AG04450 (cell line): ENCODE measurements around the gene PRKG2. TPM values are rescaled to one million over a fixed set of nuclear protein-coding genes. Genes with fewer than 3 reads are reported as not detected.

ENCODE experiments used
- CTCF ChIA-PET: fragments of 300-600, 350-600 bp; formaldehyde crosslinking; extraction: SDS; loops from one replicate; lab custom pipeline; 2022; ENCODE audit warnings: antibody characterized with exemption, inconsistent platforms; lab: Charles Lee
- POLR2A ChIA-PET: fragments of 350-600 bp; formaldehyde crosslinking; extraction: SDS; loops from one replicate; lab custom pipeline; 2021; ENCODE audit warnings: antibody characterized with exemption, inconsistent platforms; lab: Yijun Ruan, JAX
- DNase-seq: peaks from one replicate; pipeline ENCODE4 v3.0.0-alpha.2; 2011; ENCODE audit warnings: low read depth, low spot score
- H3K27ac ChIP-seq: one replicate; pipeline ENCODE4 v1.5.1; 2012; ENCODE audit warnings: low read depth, low read length, control low read depth
- H3K27me3 ChIP-seq: one replicate; pipeline ENCODE4 v1.6.0; 2012; ENCODE audit warnings: low read length; ENCODE audit not compliant: control insufficient read depth, insufficient read depth
- H3K4me3 ChIP-seq: 2 replicates; pipeline ENCODE4 v1.5.1; 2011; ENCODE audit warnings: mild to moderate bottlenecking, low read depth, low read length, control low read depth
- H3K9me3 ChIP-seq: 2 replicates; pipeline ENCODE4 v1.5.1; 2012; ENCODE audit warnings: low read length; ENCODE audit not compliant: control insufficient read depth, insufficient read depth
- CTCF ChIP-seq: IDR thresholded peaks from 2 replicates; pipeline ENCODE4 v1.5.1; 2011; ENCODE audit warnings: low read depth, low read length, control low read depth, inconsistent platforms
- polyA plus RNA-seq: library from polyadenylated mRNA; depleted of rRNA; stranded (reverse); fragments of >200 nt; gene quantifications from 2 replicates; pipeline ENCODE4 v1.2.3, GENCODE V29; 2011

The PRKG2 gene
- polyA plus RNA-seq, 1 experiment: 1.6 TPM

DNA sequence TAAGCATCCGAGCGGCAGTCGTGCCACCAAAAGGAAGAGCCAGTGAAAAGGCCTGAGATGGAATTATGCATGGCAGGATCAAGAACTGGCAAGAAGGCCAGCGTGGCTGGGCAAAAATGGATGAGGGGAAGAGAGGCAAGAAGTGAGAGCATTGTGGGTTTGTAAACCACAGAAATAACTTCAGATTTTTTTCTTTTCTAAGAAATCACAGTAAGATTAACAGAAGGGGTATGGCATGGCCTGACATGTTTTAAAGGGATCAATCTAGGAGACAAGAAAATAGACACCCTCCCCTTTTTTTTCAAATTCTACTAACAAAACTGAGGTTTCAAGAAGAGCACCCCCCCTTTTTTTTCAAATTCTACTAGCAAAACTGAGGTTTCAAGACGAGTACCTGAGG lies 102.0 kb downstream of the PRKG2 start:
- Histone ChIP-seq H3K27me3 (no peaks in the 10 kb centered on the region), H3K4me3 (no peak overlapping the region)
- CTCF ChIA-PET: no interaction called here

DNA sequence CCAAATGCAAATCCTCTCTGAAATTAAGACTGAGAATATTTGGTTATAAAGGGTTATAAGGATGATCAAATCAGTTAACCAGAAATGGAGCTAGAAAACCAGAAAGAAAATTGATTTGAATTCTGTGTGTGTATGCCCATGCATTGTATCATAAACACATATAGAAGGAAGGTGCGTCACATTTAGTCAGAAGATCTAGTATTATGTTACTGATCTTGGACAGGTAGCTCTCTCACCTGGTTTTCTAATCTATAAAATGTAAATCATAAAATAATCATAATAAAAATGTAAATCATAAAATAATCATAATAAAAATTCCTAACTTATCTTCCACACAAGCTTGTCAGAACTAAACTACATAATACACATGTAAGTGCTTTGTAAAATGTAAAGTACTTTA lies 105.7 kb downstream of the PRKG2 start:
- CTCF ChIA-PET: interaction anchor here (1.3 to 2.8 kb wide), 2 partner anchors 39 to 242 kb away, joined by 4 to 10 read pairs; no protein-coding TSS in a partner anchor
- no peak for DNase-seq

More for the DNA sequence above, 102.0 kb downstream of the PRKG2 start:
- POLR2A ChIA-PET: no interaction called here
- no peak for TF ChIP-seq CTCF
- no peak overlapping the region for H3K27ac ChIP-seq
- no peak for DNase-seq
- no peaks in the 10 kb centered on the region for H3K9me3 ChIP-seq

DNA sequence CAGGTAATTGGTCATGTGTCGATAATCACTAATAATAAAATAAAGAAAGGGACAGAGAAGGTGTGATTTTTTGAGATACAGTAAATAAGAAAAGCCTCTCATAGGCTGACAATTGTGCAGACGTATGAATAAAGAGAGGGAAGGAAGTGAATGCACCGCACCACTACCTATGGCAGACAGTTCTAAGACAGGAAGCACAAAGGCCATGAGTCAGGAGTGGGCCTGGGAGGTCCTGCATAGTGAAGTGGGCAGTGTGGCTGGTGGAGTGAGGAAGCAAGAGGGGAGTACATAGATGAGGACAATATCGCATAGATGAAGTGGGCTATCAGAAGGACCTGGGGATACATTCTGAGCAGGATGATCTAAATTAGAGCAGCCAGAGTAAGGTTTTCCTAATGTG lies 108.9 kb downstream of the PRKG2 start:
- ChIA-PET CTCF (no interaction called here), POLR2A (no interaction called here)
- Histone ChIP-seq H3K27ac (no peak overlapping the region), H3K27me3 (no peaks in the 10 kb centered on the region), H3K4me3 (no peak overlapping the region), H3K9me3 (no peaks in the 10 kb centered on the region)
- DNase-seq: no peak
- no peak for TF ChIP-seq CTCF

More for the DNA sequence above, 105.7 kb downstream of the PRKG2 start:
- H3K27ac ChIP-seq: no peak overlapping the region
- TF ChIP-seq CTCF: no peak
- no peaks in the 10 kb centered on the region for H3K9me3 ChIP-seq
- POLR2A ChIA-PET: no interaction called here
- no peak overlapping the region for H3K4me3 ChIP-seq
- no peaks in the 10 kb centered on the region for H3K27me3 ChIP-seq

DNA sequence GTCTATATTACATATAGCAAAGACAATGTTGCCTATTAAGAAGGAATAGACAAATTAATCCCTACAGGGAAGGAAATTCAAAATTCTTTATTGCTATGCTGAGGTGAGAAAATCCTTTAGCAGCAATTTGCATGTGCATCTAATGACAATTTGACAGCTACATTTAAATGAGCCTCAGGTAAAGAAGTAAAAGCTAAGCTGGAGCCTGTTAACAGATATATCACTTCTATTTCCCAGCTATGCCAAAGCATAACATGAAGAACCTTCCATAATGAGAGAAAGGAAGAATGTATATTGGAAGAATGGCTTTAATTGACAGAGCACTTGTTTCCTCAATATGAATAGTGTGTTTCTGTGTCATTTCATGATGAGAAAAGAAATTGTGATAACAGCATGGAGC lies 112.9 kb downstream of the PRKG2 start:
- no peak overlapping the region for H3K27ac ChIP-seq
- ChIA-PET POLR2A (no interaction called here), CTCF (interaction anchor here (0.6 to 1.4 kb wide), 3 partner anchors 32 to 250 kb away, joined by 3 to 5 read pairs (median 4); no protein-coding TSS in a partner anchor)
- no peak overlapping the region for H3K4me3 ChIP-seq
- no peak for TF ChIP-seq CTCF
- H3K9me3 ChIP-seq: no peaks in the 10 kb centered on the region
- DNase-seq: no peak
- H3K27me3 ChIP-seq: no peaks in the 10 kb centered on the region

DNA sequence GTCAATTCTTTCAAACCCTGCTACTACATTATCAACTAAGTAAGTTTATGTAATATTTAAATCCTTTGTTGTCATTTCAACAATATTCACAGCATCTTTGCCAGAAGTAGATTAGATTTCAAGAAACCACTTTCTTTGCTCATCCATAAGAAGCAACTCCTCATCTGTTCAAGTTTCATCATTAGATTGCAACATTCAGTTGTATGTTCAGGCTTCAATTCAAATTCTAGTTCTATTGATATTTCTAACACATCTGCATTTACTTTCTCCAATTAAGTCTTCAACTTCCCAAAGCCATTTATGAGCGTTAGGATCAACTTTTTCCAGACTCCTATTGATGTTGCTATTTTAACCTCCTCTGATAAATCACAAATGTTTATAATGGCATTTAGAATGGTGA lies 118.5 kb downstream of the PRKG2 start:
- no peak for DNase-seq
- Histone ChIP-seq H3K9me3 (no peaks in the 10 kb centered on the region), H3K4me3 (no peak overlapping the region), H3K27ac (no peak overlapping the region), H3K27me3 (no peaks in the 10 kb centered on the region)
- ChIA-PET POLR2A (no interaction called here), CTCF (interaction anchor here (1.0 to 1.8 kb wide), 3 partner anchors 26 to 273 kb away, joined by 3 to 5 read pairs (median 4); no protein-coding TSS in a partner anchor)
- no peak for TF ChIP-seq CTCF
